Measurements from ENCODE around the gene PMPCA. TPM values are rescaled to one million over a fixed set of nuclear protein-coding genes. Genes with fewer than 3 reads are reported as not detected.
"Not testable (repeated sequence)": the region's sequence is repeated elsewhere in the genome, so short reads cannot be mapped to it uniquely, and the experiment has no call there.

PMPCA gene
- total RNA-seq, 3 donors from 2014 or later (not counting 1 experiment from before 2014, with no cell fraction given): 78.3 to 84.8 (median 79.3) TPM

GRCh38 chr9:136423432-136424146 is 13.1 kb downstream of the PMPCA start:
- no peaks in the 10 kb centered on the region for H3K27me3 Mint-ChIP-seq (ENCODE audit: low read depth in 2 of 2)
- Histone ChIP-seq H3K4me3 (ENCODE audit: low read length) (no peak overlapping the region), H3K36me3 (ENCODE audit: control insufficient read depth, insufficient read depth, low read length) (peaks cover 45% of the 10 kb centered on the region), H3K27ac (ENCODE audit: low read length) (no peak overlapping the region), H3K4me1 (ENCODE audit: control insufficient read depth, insufficient read depth, low read length) (no peaks in the 10 kb centered on the region), H3K9me3 (ENCODE audit: control insufficient read depth, insufficient read depth, low read length) (no peaks in the 10 kb centered on the region), H3K27me3 (ENCODE audit: control insufficient read depth, insufficient read depth, low read length) (no peaks in the 10 kb centered on the region)
- no peaks in the 10 kb centered on the region for H3K9me3 Mint-ChIP-seq
- no peaks in the 10 kb centered on the region for H3K36me3 Mint-ChIP-seq
- H3K4me3 Mint-ChIP-seq: no peak overlapping the region
- no peaks in the 10 kb centered on the region for H3K4me1 Mint-ChIP-seq
- TF ChIP-seq, protein P1, sequence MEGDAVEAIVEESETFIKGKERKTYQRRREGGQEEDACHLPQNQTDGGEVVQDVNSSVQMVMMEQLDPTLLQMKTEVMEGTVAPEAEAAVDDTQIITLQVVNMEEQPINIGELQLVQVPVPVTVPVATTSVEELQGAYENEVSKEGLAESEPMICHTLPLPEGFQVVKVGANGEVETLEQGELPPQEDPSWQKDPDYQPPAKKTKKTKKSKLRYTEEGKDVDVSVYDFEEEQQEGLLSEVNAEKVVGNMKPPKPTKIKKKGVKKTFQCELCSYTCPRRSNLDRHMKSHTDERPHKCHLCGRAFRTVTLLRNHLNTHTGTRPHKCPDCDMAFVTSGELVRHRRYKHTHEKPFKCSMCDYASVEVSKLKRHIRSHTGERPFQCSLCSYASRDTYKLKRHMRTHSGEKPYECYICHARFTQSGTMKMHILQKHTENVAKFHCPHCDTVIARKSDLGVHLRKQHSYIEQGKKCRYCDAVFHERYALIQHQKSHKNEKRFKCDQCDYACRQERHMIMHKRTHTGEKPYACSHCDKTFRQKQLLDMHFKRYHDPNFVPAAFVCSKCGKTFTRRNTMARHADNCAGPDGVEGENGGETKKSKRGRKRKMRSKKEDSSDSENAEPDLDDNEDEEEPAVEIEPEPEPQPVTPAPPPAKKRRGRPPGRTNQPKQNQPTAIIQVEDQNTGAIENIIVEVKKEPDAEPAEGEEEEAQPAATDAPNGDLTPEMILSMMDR (IDR thresholded peaks at IDR 0.05): no peak
- ATAC-seq: no peak
- no peak overlapping the region for H3K27ac Mint-ChIP-seq
- intact Hi-C loops (cut with micrococcal nuclease): no loop called here
- no peak for DNase-seq
- 94% methylated on average over 43 of the region's 43 CpGs for WGBS (ENCODE audit: insufficient coverage)

- TF ChIP-seq, protein P1 (IDR thresholded peaks at IDR 0.05): no peak
- Mint-ChIP-seq H3K27me3 (ENCODE audit: low read depth in 2 of 2) (no peaks in the 10 kb centered on the region), H3K4me3 (no peak overlapping the region), H3K36me3 (no peaks in the 10 kb centered on the region), H3K4me1 (no peaks in the 10 kb centered on the region), H3K9me3 (no peaks in the 10 kb centered on the region), H3K27ac (no peak overlapping the region)
- intact Hi-C loops (cut with micrococcal nuclease): no loop called here
- H3K27me3 ChIP-seq (ENCODE audit: control insufficient read depth, insufficient read depth, low read length): no peaks in the 10 kb centered on the region
- peaks cover 37% of the 10 kb centered on the region for H3K36me3 ChIP-seq (ENCODE audit: control insufficient read depth, insufficient read depth, low read length)
- no peaks in the 10 kb centered on the region for H3K4me1 ChIP-seq (ENCODE audit: control insufficient read depth, insufficient read depth, low read length)
- H3K9me3 ChIP-seq (ENCODE audit: control insufficient read depth, insufficient read depth, low read length): no peaks in the 10 kb centered on the region
- no peak overlapping the region for H3K4me3 ChIP-seq (ENCODE audit: low read length)
- H3K27ac ChIP-seq (ENCODE audit: low read length): no peak overlapping the region
- WGBS (ENCODE audit: insufficient coverage): 89% methylated on average over 27 of the region's 27 CpGs
- DNase-seq (no peak), ATAC-seq (no peak)
Observed at GRCh38 chr9:136424750-136425362, 14.4 kb downstream of the PMPCA start.

GRCh38 chr9:136425367-136425766 is 14.9 kb downstream of the PMPCA start:
- H3K27ac Mint-ChIP-seq; H3K27me3 ChIP-seq (ENCODE audit: control insufficient read depth, insufficient read depth, low read length); H3K27ac ChIP-seq (ENCODE audit: low read length); intact Hi-C loops (cut with micrococcal nuclease); H3K4me1 Mint-ChIP-seq; H3K9me3 Mint-ChIP-seq; H3K27me3 Mint-ChIP-seq (ENCODE audit: low read depth in 2 of 2); H3K36me3 Mint-ChIP-seq; H3K4me1 ChIP-seq (ENCODE audit: control insufficient read depth, insufficient read depth, low read length); H3K4me3 ChIP-seq (ENCODE audit: low read length); DNase-seq; H3K9me3 ChIP-seq (ENCODE audit: control insufficient read depth, insufficient read depth, low read length); ATAC-seq; H3K4me3 Mint-ChIP-seq: not testable (repeated sequence)
- peaks cover 34% of the 10 kb centered on the region for H3K36me3 ChIP-seq (ENCODE audit: control insufficient read depth, insufficient read depth, low read length)
- WGBS (ENCODE audit: insufficient coverage): 93% methylated on average over 7 of the region's 7 CpGs

DNA sequence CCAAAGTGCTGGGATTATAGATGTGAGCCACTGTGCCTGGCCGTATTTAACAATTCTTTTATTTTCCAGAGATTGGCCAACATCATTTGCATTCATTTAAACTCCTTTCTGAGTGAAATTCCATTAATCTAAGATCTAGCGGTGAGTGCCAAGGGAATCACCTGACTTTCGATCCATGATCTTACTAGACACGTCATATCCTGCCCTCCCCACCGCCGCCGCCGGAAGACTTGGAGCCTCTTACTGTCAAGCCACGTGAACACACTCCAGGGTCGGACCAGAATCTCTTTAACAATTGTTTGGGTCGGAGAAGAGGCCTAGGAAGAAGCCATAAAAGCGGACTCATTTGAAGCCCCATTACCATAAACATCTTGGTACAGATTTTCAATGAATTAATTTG is 16.3 kb downstream of the PMPCA start:
- intact Hi-C loops (cut with micrococcal nuclease): no loop called here
- Histone ChIP-seq H3K27ac (ENCODE audit: low read length) (no peak overlapping the region), H3K4me1 (ENCODE audit: control insufficient read depth, insufficient read depth, low read length) (no peaks in the 10 kb centered on the region), H3K36me3 (ENCODE audit: control insufficient read depth, insufficient read depth, low read length) (peaks cover 23% of the 10 kb centered on the region), H3K27me3 (ENCODE audit: control insufficient read depth, insufficient read depth, low read length) (no peaks in the 10 kb centered on the region), H3K9me3 (ENCODE audit: control insufficient read depth, insufficient read depth, low read length) (no peaks in the 10 kb centered on the region), H3K4me3 (ENCODE audit: low read length) (no peak overlapping the region)
- no peak overlapping the region for H3K4me3 Mint-ChIP-seq
- no peaks in the 10 kb centered on the region for H3K27me3 Mint-ChIP-seq (ENCODE audit: low read depth in 2 of 2)
- no peak overlapping the region for H3K27ac Mint-ChIP-seq
- H3K36me3 Mint-ChIP-seq: no peaks in the 10 kb centered on the region
- TF ChIP-seq, protein P1 (IDR thresholded peaks at IDR 0.05): no peak
- ATAC-seq: no peak
- DNase-seq: no peak
- H3K4me1 Mint-ChIP-seq: no peaks in the 10 kb centered on the region
- no peaks in the 10 kb centered on the region for H3K9me3 Mint-ChIP-seq
- 97% methylated on average over 12 of the region's 12 CpGs for WGBS (ENCODE audit: insufficient coverage)

Data from natural killer cell (primary cell).